Omental fat pad (tissue), 4 donors: ENCODE measurements around the gene HEXA. TPM values are rescaled to one million over a fixed set of nuclear protein-coding genes. Genes with fewer than 3 reads are reported as not detected.

Source experiments
- ATAC-seq: fragments of 150-250 bp; one replicate; pipeline ENCODE4 v1.9.1; 2016; ENCODE audit warnings: mild to moderate bottlenecking, moderate library complexity; ENCODE audit not compliant: low FRiP score
- DNase-seq: peaks from one replicate; pipeline ENCODE4 v3.0.0-alpha.2; 2019; ENCODE audit warnings: low spot score
- total RNA-seq, 4 donors: library from RNA; depleted of rRNA; stranded (reverse); fragments of >200 nt; gene quantifications; one replicate each; pipeline ENCODE4 v1.1.0, GENCODE V29; 2016
- TF ChIP-seq, protein P1 (sequence below), 3 donors: fragments of 450-650 bp; IDR thresholded peaks; one replicate each; pipeline ENCODE4 v1.5.1; 2016 to 2017; ENCODE audit warnings: antibody characterized with exemption in 3 of 3, mild to moderate bottlenecking in 3 of 3, moderate library complexity in 2 of 3

The HEXA gene
- total RNA-seq, 4 donors from 2014 or later: 66.4 to 104 (median 74.5) TPM

DNA sequence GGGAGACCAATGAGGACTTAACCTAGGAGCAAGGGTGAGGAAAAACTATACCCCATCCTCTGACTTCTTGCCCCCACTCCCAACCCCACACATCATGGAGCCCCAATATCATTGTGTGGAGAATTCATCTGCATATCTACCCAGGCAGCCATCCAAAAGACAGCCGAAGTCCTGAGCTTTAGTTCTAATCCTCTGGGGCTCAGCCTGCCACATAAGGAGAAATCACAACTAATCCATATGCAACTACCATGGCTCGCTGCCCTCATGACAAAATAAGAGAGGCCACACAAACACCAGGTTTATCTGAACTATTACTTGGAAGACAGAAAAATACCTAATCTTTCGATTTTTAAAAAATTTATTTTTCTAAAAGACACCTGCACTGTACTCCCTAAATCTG lies 17.7 kb downstream of the HEXA start:
- TF ChIP-seq, protein P1, sequence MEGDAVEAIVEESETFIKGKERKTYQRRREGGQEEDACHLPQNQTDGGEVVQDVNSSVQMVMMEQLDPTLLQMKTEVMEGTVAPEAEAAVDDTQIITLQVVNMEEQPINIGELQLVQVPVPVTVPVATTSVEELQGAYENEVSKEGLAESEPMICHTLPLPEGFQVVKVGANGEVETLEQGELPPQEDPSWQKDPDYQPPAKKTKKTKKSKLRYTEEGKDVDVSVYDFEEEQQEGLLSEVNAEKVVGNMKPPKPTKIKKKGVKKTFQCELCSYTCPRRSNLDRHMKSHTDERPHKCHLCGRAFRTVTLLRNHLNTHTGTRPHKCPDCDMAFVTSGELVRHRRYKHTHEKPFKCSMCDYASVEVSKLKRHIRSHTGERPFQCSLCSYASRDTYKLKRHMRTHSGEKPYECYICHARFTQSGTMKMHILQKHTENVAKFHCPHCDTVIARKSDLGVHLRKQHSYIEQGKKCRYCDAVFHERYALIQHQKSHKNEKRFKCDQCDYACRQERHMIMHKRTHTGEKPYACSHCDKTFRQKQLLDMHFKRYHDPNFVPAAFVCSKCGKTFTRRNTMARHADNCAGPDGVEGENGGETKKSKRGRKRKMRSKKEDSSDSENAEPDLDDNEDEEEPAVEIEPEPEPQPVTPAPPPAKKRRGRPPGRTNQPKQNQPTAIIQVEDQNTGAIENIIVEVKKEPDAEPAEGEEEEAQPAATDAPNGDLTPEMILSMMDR (IDR thresholded peaks at IDR 0.05): no peak
- DNase-seq (no peak), ATAC-seq (no peak)

GRCh38 chr15:72354496-72354895 lies 21.3 kb downstream of the HEXA start:
- no peak for DNase-seq
- TF ChIP-seq, protein P1 (IDR thresholded peaks at IDR 0.05): no peak
- ATAC-seq: no peak

- TF ChIP-seq, protein P1 (IDR thresholded peaks at IDR 0.05): no peak
- ATAC-seq: no peak
Observed at GRCh38 chr15:72353266-72353665, 22.5 kb downstream of the HEXA start.

GRCh38 chr15:72345806-72346205 lies 30.0 kb downstream of the HEXA start:
- TF ChIP-seq, protein P1 (IDR thresholded peaks at IDR 0.05): no peak

More at GRCh38 chr15:72353266-72353665, 22.5 kb downstream of the HEXA start:
- DNase-seq: no peak

DNA sequence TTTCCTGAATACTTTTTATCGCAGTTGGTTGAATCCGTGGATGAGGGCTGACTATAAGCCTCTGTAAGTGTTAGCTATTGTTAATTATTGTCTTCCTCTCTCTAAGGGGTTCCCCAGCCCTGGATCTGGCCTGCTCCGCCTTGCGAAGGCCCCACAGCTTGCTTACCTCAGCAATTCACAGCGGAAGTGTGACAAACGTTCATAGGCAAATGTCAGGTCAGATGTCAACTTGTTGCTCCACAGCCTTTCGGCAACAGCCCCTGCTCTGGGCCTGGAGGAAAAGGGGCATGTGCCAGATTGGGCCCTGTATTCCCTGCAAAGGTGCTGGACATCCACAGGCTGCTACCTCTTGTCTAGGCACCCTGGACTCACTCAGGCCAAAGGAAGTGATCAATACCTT lies 30.5 kb downstream of the HEXA start:
- TF ChIP-seq, protein P1 (IDR thresholded peaks at IDR 0.05): no peak
- DNase-seq (no peak), ATAC-seq (no peak)

More at GRCh38 chr15:72345806-72346205, 30.0 kb downstream of the HEXA start:
- ATAC-seq (no peak), DNase-seq (no peak)

- TF ChIP-seq, protein P1 (IDR thresholded peaks at IDR 0.05): no peak
- DNase-seq: no peak
Observed at GRCh38 chr15:72344602-72345001, 31.2 kb downstream of the HEXA start.

GRCh38 chr15:72342385-72342784 lies 33.4 kb downstream of the HEXA start:
- no peak for ATAC-seq
- TF ChIP-seq, protein P1 (IDR thresholded peaks at IDR 0.05): no peak
- no peak for DNase-seq

More at GRCh38 chr15:72344602-72345001, 31.2 kb downstream of the HEXA start:
- no peak for ATAC-seq
